Measurements from ENCODE around the gene MOV10L1.

Gene MOV10L1

GRCh38 chr22:50205781-50206569 lies 116.2 kb downstream of the MOV10L1 start:
- FAIRE-seq (no peak), DNase-seq (ENCODE audit: insufficient read length, low spot score) (no peak)
- TF ChIP-seq POLR2A (IDR thresholded peaks at IDR 0.05; ENCODE audit: low read depth, low read length), result no peak

GRCh38 chr22:50206599-50206998 lies 116.8 kb downstream of the MOV10L1 start:
- no peak for TF ChIP-seq POLR2A (IDR thresholded peaks at IDR 0.05; ENCODE audit: low read depth, low read length)
- no peak for FAIRE-seq
- no peak for DNase-seq (ENCODE audit: insufficient read length, low spot score)

GRCh38 chr22:50207383-50208140 lies 117.8 kb downstream of the MOV10L1 start:
- no peak for DNase-seq (ENCODE audit: insufficient read length, low spot score)
- FAIRE-seq, result no peak

GRCh38 chr22:50208430-50208938 lies 118.7 kb downstream of the MOV10L1 start:
- no peak for DNase-seq (ENCODE audit: insufficient read length, low spot score)
- no peak for FAIRE-seq
- TF ChIP-seq POLR2A (IDR thresholded peaks at IDR 0.05; ENCODE audit: low read depth, low read length), result no peak

More at GRCh38 chr22:50207383-50208140, 117.8 kb downstream of the MOV10L1 start:
- no peak for TF ChIP-seq POLR2A (IDR thresholded peaks at IDR 0.05; ENCODE audit: low read depth, low read length)

GRCh38 chr22:50208939-50209892 lies 119.4 kb downstream of the MOV10L1 start:
- no peak for TF ChIP-seq POLR2A (IDR thresholded peaks at IDR 0.05; ENCODE audit: low read depth, low read length)
- DNase-seq (ENCODE audit: insufficient read length, low spot score) (no peak), FAIRE-seq (no peak)

- TF ChIP-seq POLR2A (IDR thresholded peaks at IDR 0.05; ENCODE audit: low read depth, low read length), result no peak
- FAIRE-seq, result no peak
Measured at GRCh38 chr22:50209893-50210292, 120.1 kb downstream of the MOV10L1 start.

GRCh38 chr22:50210378-50211139 lies 120.8 kb downstream of the MOV10L1 start:
- DNase-seq (ENCODE audit: insufficient read length, low spot score), result no peak
- no peak for FAIRE-seq
- no peak for TF ChIP-seq POLR2A (IDR thresholded peaks at IDR 0.05; ENCODE audit: low read depth, low read length)

More at GRCh38 chr22:50209893-50210292, 120.1 kb downstream of the MOV10L1 start:
- peak; percentile 64 for DNase-seq (ENCODE audit: insufficient read length, low spot score)

GRCh38 chr22:50211147-50211546 lies 121.3 kb downstream of the MOV10L1 start:
- FAIRE-seq, result no peak
- TF ChIP-seq POLR2A (IDR thresholded peaks at IDR 0.05; ENCODE audit: low read depth, low read length), result no peak

More at GRCh38 chr22:50211147-50211546, 121.3 kb downstream of the MOV10L1 start:
- DNase-seq (ENCODE audit: insufficient read length, low spot score), result no peak

All from H54 (cell line).